PFSK-1 (cell line): ENCODE results near the gene SAMD11.

Experiments used
- FOXP2 ChIP-seq: optimal IDR thresholded peaks from 2 replicates; pipeline ENCODE3; 2011; ENCODE audit warnings: borderline replicate concordance, control low read depth, inconsistent platforms; ENCODE audit not compliant: insufficient read depth; ENCODE audit errors: extremely low read length, extremely low read depth
- POLR2AphosphoS5 ChIP-seq: IDR thresholded peaks from 2 replicates; pipeline ENCODE4 v1.6.1; 2012; ENCODE audit warnings: low read depth, mild to moderate bottlenecking, control low read depth, low read length, moderate library complexity
- REST ChIP-seq, 2 experiments: IDR thresholded peaks; 2 replicates each; pipeline versions ENCODE4 v1.6.1 to v1.8.0; 2011 to 2012; ENCODE audit warnings: low read depth in 2 of 2, low read length in 2 of 2, control low read depth in 1 of 2, inconsistent platforms in 1 of 2, mild to moderate bottlenecking in 1 of 2, moderate library complexity in 1 of 2; ENCODE audit not compliant: insufficient read depth in 1 of 2
- SIN3A ChIP-seq: IDR thresholded peaks from 2 replicates; pipeline ENCODE4 v1.6.1; 2012; ENCODE audit warnings: mild to moderate bottlenecking, low read length, moderate library complexity, borderline replicate concordance; ENCODE audit not compliant: insufficient read depth
- TAF1 ChIP-seq: IDR thresholded peaks from 2 replicates; pipeline ENCODE4 v1.6.1; 2012; ENCODE audit warnings: low read length, control low read depth, borderline replicate concordance; ENCODE audit not compliant: insufficient read depth

The SAMD11 gene

GRCh38 chr1:942864-943533 lies 19.3 kb downstream of the SAMD11 start:
- no peak; the same call in none of the 2 replicates for TF ChIP-seq POLR2AphosphoS5
- TF ChIP-seq TAF1, result peak; percentile 27; the same call in 1 of the 2 replicates

GRCh38 chr1:943545-944340 lies 20.0 kb downstream of the SAMD11 start:
- TF ChIP-seq TAF1 (no peak), POLR2AphosphoS5 (no peak), FOXP2 (no peak), REST (IDR thresholded peaks at IDR 0.05; ENCODE audit: insufficient read depth in 1 of 2, low read depth in 2 of 2, low read length in 2 of 2) (no peak), SIN3A (no peak; the same call in 1 of the 2 replicates)

DNA sequence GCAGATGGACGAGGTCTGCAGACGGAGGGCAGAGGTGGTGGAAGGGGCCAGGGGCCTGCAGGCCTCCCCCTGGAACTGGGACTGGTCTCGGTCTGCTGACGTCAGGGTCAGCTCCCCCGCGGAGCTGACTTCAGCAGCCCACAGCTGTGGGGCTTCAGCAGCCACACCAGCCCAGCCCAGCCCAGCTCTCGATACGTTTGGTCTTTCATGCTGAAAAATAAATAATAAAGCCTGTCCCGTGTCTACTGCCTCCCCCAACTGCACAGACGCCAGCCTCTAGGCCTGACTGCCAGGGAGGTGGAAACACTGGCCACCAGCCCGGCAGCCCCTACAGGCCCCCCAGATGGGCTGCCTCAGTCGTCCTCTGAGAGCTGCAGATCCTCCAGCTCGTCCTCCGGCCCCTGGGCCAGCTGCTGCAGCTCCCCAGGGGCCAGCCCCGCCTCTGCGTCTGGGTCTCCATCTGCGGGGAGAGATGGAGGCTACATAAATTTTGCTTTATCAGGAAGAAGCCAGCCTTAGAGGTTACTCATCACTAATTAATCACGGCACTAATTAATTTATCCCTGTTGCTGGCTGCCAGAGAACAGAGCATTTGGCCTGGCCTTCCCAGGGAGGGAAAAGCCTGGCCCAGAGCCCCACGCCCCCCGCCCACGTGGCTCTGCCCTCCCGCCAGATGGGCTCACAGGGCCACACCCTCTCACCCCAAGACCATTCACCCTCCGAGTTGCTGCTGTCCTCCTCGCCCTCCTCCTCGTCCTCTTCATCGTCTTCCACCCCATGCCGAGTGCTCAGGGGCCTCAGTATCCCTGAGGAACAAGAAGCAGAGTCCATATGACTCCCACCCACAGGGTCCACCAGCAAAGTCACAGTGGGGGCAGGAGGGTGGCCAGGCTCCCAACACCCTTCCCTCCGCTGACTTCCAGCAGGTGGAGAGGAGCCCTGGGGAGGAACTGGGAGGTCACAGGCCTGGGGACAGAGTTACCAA lies 20.9 kb downstream of the SAMD11 start:
- no peak for TF ChIP-seq REST (IDR thresholded peaks at IDR 0.05; ENCODE audit: insufficient read depth in 1 of 2, low read depth in 2 of 2, low read length in 2 of 2)
- peak; percentile 73 for TF ChIP-seq POLR2AphosphoS5
- no peak for TF ChIP-seq FOXP2
- TF ChIP-seq TAF1, result no peak
- peak; percentile 68; the same call in 1 of the 2 replicates for TF ChIP-seq SIN3A

DNA sequence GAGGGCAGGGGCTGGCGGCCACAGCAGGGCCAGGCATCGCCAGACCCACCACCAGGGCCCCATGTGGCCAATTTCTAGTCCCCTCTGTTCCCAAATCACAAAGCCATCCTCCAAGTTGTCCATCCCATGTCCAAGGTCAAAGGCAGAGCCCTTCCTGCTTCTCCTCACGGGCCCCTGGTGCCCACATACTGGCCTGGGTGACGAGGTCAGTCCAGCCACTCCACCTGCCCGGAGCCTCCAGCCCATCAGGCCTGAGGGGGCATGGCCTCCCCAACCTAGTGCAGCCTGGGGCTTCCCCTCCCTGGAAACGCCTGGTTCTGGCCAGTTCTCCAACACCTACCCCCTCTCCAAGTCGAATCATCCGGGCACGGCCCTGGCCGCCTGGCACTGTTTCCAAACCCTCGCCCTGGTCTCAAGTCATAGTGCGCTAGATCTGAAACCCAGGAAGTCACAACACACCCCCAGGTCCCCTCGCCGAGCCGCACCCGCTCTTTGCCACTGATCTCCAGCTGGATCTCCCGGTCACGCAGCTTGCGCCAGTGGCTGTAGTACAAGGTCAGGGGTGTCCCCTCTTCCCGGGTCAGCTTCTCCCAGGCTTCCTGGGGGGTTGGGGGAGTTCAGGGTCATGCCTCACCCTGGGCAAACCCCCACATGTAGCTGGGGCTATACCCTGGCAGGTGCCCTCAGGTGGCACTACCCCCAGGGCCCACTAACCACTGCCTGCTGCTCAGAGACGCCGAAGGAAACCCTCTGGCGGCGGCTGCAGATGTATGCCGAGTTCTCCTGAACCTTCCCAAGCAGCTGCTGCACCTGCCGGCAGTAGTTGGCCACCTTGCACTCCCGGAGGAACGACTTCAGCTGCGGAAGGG lies 22.2 kb downstream of the SAMD11 start:
- no peak for TF ChIP-seq TAF1
- TF ChIP-seq SIN3A, result no peak
- TF ChIP-seq REST (IDR thresholded peaks at IDR 0.05; ENCODE audit: insufficient read depth in 1 of 2, low read depth in 2 of 2, low read length in 2 of 2), result no peak
- no peak for TF ChIP-seq FOXP2
- no peak for TF ChIP-seq POLR2AphosphoS5
